Measurements from ENCODE around the gene XPO1.

DNA sequence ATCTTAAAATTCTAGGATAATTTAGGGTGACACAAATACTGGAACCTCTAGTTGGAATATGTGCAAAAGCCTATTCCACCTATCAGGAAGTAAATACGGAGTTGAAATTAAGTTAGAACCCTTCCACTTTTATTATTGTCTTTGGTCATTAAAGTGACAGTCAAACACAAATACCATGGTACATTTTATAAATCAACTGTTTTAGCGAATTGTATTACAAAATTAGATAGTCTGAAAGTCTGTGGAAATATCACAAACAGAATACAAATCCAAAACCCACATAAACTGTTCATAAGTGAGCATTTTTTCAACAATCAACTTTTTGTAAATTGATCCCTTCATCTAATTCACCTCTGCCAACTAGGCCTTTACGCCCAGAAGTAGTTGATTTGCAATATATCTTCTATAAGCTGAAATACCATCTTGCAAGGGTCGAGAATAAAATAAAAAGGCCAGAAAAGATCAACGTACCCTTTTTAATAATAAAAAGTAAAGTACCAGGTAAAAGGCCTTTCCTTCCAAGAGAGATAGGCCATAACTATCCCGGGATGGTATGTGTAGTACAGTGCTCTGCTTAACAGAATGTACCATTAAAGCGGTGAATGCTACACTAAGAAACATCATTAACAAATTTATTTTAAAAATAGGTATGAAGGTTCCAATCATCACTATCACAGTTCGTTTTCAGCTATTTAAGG lies 68.6 kb downstream of the XPO1 start:
- TF ChIP-seq, protein P1, sequence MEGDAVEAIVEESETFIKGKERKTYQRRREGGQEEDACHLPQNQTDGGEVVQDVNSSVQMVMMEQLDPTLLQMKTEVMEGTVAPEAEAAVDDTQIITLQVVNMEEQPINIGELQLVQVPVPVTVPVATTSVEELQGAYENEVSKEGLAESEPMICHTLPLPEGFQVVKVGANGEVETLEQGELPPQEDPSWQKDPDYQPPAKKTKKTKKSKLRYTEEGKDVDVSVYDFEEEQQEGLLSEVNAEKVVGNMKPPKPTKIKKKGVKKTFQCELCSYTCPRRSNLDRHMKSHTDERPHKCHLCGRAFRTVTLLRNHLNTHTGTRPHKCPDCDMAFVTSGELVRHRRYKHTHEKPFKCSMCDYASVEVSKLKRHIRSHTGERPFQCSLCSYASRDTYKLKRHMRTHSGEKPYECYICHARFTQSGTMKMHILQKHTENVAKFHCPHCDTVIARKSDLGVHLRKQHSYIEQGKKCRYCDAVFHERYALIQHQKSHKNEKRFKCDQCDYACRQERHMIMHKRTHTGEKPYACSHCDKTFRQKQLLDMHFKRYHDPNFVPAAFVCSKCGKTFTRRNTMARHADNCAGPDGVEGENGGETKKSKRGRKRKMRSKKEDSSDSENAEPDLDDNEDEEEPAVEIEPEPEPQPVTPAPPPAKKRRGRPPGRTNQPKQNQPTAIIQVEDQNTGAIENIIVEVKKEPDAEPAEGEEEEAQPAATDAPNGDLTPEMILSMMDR (IDR thresholded peaks at IDR 0.05): no peak
- no peak for TF ChIP-seq POLR2A (IDR thresholded peaks at IDR 0.05)
